ENCODE measurements around the gene LIM2. TPM values are rescaled to one million over a fixed set of nuclear protein-coding genes. Genes with fewer than 3 reads are reported as not detected.
A peak's percentile ranks its signal among the peaks of the same experiment; 100 is the strongest.

LIM2 gene
- total RNA-seq, 2 donors from 2014 or later, result not detected

GRCh38 chr19:51339313-51339686 is 48.5 kb downstream of the LIM2 start:
- ATAC-seq (ENCODE audit: insufficient number of reproducible peaks, low FRiP score, low read depth), result peak; percentile 3
- peak overlapping the region; percentile 76 to 83 for H3K27ac ChIP-seq
- H3K9me3 ChIP-seq, result no peaks in the 10 kb centered on the region
- no peak for TF ChIP-seq CTCF (IDR thresholded peaks at IDR 0.05)
- DNase-seq (ENCODE audit: low spot score), result no peak
- H3K4me1 ChIP-seq (ENCODE audit: control insufficient read depth in 1 of 2, low read depth in 2 of 2), result peaks cover 0 to 18% of the 10 kb centered on the region in 2 donors
- H3K36me3 ChIP-seq, result no peaks in the 10 kb centered on the region
- H3K4me3 ChIP-seq, result peak overlapping the region; percentile 76
- no peaks in the 10 kb centered on the region for H3K27me3 ChIP-seq (replicated peaks; ENCODE audit: insufficient read depth)

GRCh38 chr19:51338563-51339312 is 49.0 kb downstream of the LIM2 start:
- no peaks in the 10 kb centered on the region for H3K9me3 ChIP-seq
- no peaks in the 10 kb centered on the region for H3K36me3 ChIP-seq
- TF ChIP-seq CTCF (IDR thresholded peaks at IDR 0.05), result peak; percentile 95
- H3K27me3 ChIP-seq (replicated peaks; ENCODE audit: insufficient read depth), result no peaks in the 10 kb centered on the region
- ATAC-seq (ENCODE audit: insufficient number of reproducible peaks, low FRiP score, low read depth) (peak; percentile 61), DNase-seq (ENCODE audit: low spot score) (peak; percentile 66)
- peak overlapping the region; percentile 76 for H3K4me3 ChIP-seq
- H3K4me1 ChIP-seq (ENCODE audit: control insufficient read depth in 1 of 2, low read depth in 2 of 2), result peaks cover 0 to 18% of the 10 kb centered on the region in 2 donors
- peak overlapping the region; percentile 76 to 83 for H3K27ac ChIP-seq

- Histone ChIP-seq H3K36me3 (no peaks in the 10 kb centered on the region), H3K4me1 (ENCODE audit: control insufficient read depth in 1 of 2, low read depth in 2 of 2) (peaks cover 0 to 18% of the 10 kb centered on the region in 2 donors), H3K27me3 (replicated peaks; ENCODE audit: insufficient read depth) (no peaks in the 10 kb centered on the region), H3K4me3 (peak overlapping the region; percentile 76), H3K27ac (peak overlapping the region in 1 of 2 donors; percentile 83), H3K9me3 (no peaks in the 10 kb centered on the region)
- no peak for TF ChIP-seq CTCF (IDR thresholded peaks at IDR 0.05)
- DNase-seq (ENCODE audit: low spot score) (no peak), ATAC-seq (ENCODE audit: insufficient number of reproducible peaks, low FRiP score, low read depth) (no peak)
Measured at GRCh38 chr19:51337861-51338562, 49.8 kb downstream of the LIM2 start.

GRCh38 chr19:51337141-51337860 is 50.5 kb downstream of the LIM2 start:
- no peaks in the 10 kb centered on the region for H3K9me3 ChIP-seq
- H3K4me3 ChIP-seq, result no peak overlapping the region
- DNase-seq (ENCODE audit: low spot score) (no peak), ATAC-seq (ENCODE audit: insufficient number of reproducible peaks, low FRiP score, low read depth) (no peak)
- no peaks in the 10 kb centered on the region for H3K27me3 ChIP-seq (replicated peaks; ENCODE audit: insufficient read depth)
- H3K27ac ChIP-seq, result no peak overlapping the region
- TF ChIP-seq CTCF (IDR thresholded peaks at IDR 0.05), result no peak
- no peaks in the 10 kb centered on the region for H3K36me3 ChIP-seq
- peaks cover 0 to 18% of the 10 kb centered on the region in 2 donors for H3K4me1 ChIP-seq (ENCODE audit: control insufficient read depth in 1 of 2, low read depth in 2 of 2)

All from thoracic aorta (tissue), 2 donors.